HG03457 (cell line): ENCODE measurements around the gene GBE1.
"Not testable (repeated sequence)": the region's sequence is repeated elsewhere in the genome, so short reads cannot be mapped to it uniquely, and the experiment has no call there.

Source experiments
- ATAC-seq: cut with Tn5 transposase; IDR thresholded peaks from one replicate; pipeline ENCODE4 v1.9.1; 2021; ENCODE audit warnings: moderate number of reproducible peaks; ENCODE audit not compliant: unreplicated experiment

The GBE1 gene

GRCh38 chr3:81758275-81758674 is 3.2 kb downstream of the GBE1 start:
- no peak for ATAC-seq

GRCh38 chr3:81753416-81754027 is 7.9 kb downstream of the GBE1 start:
- no peak for ATAC-seq

DNA sequence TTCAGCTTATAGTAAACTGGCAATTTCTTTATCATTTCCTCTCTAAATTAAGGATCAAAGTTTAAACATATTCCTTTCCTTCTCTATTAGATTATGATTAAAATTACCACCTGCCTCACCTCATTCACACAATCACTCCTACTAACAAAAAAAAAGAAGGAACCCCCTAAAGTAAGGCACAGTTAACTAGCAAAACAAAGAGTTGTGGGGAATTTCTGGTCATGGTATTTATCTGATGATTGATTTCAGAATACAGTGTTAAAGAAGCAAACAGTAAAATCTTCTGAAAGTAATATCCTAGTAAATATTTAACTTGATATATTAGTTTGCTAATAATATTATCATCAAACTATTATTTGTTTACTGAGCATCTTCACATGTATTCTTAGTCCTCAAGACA is 8.8 kb downstream of the GBE1 start:
- no peak for ATAC-seq

- no peak for ATAC-seq
Measured at GRCh38 chr3:81749265-81749664, 12.2 kb downstream of the GBE1 start.

- ATAC-seq: not testable (repeated sequence)
Measured at GRCh38 chr3:81747280-81747679, 14.2 kb downstream of the GBE1 start.

GRCh38 chr3:81744366-81744765 is 17.1 kb downstream of the GBE1 start:
- ATAC-seq: no peak

- no peak for ATAC-seq
Measured at GRCh38 chr3:81743096-81744025, 18.1 kb downstream of the GBE1 start.

- ATAC-seq: no peak
Measured at GRCh38 chr3:81742581-81742980, 18.9 kb downstream of the GBE1 start.

GRCh38 chr3:81741216-81741615 is 20.2 kb downstream of the GBE1 start:
- ATAC-seq: no peak

DNA sequence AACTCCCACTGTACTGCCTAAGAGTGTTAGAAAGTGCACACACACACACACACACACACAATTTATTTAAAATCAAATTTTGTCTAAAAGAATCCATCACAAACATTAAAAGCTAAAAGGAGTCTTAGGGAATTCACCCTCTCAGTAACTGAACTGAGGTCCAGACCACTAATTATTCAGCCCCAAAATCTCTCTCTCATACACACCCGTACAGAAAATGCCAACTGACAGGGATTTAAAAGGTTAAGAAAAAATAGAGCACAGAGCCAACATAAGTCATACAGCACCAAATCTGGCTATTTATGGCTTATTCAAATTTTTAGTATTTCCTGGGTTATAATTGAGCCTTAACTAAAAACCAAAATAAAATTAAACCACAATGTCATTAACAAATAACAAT is 20.7 kb downstream of the GBE1 start:
- ATAC-seq: no peak

GRCh38 chr3:81735334-81735733 is 26.1 kb downstream of the GBE1 start:
- no peak for ATAC-seq

DNA sequence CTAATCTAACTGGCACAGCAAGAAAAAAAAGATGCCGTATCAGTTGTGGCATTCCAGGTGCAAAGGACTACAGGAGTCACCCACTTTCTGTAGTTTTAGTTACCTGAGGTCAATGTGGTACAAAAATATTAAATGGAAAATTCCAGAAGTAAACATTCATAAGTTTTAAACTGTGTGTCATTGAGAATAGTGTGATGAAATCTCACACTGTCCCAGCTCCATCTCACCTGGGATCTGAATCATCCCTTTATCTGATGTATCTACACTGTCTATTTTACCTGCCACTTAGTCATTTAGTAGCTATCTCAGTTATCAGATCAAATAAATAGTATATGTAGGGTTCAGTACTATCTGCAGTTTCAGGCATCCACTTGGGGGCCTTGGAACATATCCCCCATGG is 26.7 kb downstream of the GBE1 start:
- ATAC-seq: no peak

GRCh38 chr3:81732642-81733041 is 28.8 kb downstream of the GBE1 start:
- no peak for ATAC-seq

DNA sequence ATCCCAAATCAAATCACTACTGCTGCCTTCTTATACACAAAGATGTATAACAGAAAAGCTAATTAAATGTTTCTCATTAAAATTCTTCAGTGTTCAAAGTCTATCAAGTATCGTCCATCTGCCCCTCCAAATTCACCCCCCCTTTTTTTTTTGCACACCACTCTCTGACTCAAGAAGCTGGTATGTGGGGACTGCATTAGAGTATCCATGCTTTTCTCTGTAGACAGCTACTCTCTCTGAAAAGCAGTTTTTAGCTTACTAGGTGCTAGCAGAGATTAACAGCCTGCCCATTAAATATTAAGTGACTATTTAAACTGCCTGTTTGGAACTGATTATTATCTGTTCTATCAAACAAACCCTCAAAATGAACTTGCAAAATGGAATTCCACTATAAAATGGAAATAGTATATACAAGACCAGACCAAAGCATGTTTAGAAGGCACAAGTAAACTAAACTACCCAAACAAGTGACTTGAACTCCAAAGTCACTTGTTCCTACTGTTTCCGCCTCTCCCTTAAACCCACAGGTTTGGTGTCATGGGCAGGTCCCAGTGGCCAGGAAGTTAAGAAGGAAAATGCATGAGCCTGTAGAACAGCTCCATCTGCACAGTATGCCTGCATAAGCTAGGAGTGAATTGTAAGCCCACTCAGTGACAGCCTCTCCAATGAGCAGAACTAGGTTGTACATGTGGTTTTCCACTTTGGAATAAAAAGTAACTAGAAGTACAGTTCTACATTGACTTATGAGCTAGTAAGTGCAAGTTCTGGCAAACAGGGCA is 32.5 kb downstream of the GBE1 start:
- no peak for ATAC-seq

- ATAC-seq: no peak
Measured at GRCh38 chr3:81726735-81727134, 34.7 kb downstream of the GBE1 start.

- no peak for ATAC-seq
Measured at GRCh38 chr3:81726132-81726531, 35.3 kb downstream of the GBE1 start.

DNA sequence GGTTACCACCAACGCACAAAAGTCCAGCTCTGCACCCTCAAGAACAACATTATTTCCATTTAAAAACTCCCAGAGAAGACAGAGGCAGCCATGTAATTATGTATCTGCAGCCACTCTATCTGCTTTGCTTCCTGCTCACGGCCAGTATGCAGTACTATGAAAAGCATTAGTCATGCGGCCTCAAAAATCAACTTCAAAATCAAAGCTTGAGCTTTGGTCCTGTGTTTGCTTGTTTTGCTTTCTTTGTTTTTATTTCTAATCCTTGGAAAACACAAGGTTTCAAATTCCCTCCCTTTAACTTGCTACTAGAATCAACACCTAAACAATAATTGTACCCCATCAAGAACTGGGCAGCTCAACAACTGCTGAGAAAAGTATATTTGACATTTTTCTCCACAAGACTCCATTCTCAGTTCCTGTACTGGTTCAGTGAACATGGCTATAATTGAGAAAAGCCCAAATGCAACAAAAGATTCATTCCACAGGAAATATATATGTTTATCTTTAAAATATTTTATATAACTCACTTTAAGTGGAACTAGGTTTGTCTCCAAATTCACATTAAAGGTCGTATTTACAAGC is 37.6 kb downstream of the GBE1 start:
- ATAC-seq: no peak

- ATAC-seq: no peak
Measured at GRCh38 chr3:81718311-81718710, 43.1 kb downstream of the GBE1 start.

DNA sequence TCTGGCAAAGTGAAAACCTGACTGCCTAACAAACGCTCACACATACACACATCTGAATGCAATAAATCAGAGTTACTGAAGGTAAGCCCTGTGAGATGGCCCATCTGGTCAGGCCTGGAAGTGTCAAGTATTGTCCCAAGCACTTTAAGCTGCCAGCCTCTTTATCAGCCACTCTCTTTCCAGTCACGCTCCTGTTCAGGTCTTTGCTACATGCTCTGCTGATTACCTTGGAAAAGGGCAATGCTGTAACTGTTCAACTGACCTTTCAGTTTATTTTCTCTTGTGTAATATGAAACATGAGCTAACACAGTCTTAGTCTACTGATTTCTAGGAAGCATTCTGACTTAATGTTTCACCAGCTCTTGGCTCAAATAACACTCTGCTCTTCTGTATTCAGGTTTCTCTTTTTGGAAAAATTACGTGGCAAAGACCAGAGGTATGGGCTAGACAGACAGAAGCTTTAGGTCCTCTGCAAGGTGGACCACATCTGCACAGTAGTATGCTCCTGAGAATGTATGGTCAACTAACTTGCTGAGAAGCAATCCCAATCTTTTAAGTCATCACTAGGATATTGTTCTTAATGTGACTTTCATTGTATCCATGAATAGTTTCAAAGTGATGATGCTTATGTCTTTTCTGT is 44.5 kb downstream of the GBE1 start:
- no peak for ATAC-seq

DNA sequence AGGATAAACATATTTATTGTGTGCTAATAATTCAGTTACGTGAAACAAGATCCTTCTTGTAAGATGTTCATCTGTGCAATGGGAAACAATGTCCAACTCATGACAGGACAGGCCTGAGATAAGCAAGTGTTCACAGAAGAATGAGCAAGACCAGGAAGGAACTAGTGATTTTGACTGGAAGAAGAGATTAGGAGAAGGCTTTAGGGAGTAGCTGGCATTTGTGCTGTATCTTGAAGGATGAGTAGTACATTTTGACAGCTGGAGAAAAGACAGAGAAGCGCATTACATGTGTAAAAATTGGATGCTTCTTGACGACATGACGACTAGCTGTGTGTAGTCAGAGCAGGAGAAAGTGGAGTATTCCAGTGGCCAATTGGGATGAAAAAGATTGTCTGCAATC is 48.4 kb downstream of the GBE1 start:
- ATAC-seq: no peak

DNA sequence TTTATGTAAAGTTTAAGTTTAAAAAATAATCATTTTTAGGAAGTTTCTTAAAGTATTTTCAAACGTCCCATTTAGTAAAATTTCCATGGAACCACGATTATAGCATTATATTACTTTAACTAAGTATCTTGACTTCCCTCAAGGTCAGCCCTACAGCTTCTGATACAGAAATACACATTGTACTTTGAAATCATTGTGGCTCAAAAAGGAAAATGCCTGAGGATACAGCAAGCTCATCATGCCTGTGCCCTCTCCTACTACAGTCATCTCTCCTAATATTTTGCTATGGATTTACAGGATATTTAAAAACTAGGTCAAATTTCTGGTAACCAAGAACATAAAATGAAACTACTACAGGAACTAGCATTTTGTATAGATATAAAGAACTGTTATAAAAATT is 51.8 kb downstream of the GBE1 start:
- ATAC-seq: no peak
